VCaP (cell line): ENCODE results near the gene HOXA13.

Source experiments
- H3K27ac ChIP-seq: fragments of 450-650 bp; 2 replicates; pipeline ENCODE4 v1.5.1; 2017
- TF ChIP-seq, protein P1 (sequence below): fragments of 450-650 bp; conservative IDR thresholded peaks from 2 replicates; pipeline ENCODE4 v1.5.1; 2017; ENCODE audit warnings: mild to moderate bottlenecking, moderate library complexity

HOXA13 gene

DNA sequence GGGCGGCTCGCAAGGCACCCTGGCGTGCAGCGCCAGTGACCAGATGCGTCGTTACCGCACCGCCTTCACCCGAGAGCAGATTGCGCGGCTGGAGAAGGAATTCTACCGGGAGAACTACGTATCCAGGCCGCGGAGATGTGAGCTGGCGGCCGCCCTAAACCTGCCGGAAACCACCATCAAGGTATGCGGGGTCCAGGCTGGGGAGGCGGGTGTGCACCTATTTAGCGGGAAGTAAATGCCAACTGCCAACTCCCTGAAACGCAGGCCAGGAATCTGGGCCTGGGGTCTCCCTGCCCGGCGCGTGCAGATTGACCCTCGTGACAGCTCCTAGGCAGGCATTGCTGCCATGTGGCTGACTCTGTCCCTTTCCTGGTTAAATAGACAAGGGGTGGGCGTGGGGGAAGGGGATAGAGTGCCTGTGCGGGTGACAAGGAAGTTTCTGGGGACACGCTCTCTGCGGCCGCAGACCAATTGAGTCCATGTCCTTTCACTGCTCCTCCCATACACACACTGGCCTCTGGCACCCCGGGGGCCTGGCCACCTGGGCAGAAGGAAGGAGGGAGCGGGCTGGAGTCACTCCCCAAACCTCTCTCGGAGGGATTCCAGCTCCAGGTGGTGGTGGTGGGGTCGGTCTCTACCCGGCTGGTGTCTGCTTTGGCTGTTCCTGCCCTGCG, 45.4 kb upstream of the HOXA13 start:
- TF ChIP-seq, protein P1, sequence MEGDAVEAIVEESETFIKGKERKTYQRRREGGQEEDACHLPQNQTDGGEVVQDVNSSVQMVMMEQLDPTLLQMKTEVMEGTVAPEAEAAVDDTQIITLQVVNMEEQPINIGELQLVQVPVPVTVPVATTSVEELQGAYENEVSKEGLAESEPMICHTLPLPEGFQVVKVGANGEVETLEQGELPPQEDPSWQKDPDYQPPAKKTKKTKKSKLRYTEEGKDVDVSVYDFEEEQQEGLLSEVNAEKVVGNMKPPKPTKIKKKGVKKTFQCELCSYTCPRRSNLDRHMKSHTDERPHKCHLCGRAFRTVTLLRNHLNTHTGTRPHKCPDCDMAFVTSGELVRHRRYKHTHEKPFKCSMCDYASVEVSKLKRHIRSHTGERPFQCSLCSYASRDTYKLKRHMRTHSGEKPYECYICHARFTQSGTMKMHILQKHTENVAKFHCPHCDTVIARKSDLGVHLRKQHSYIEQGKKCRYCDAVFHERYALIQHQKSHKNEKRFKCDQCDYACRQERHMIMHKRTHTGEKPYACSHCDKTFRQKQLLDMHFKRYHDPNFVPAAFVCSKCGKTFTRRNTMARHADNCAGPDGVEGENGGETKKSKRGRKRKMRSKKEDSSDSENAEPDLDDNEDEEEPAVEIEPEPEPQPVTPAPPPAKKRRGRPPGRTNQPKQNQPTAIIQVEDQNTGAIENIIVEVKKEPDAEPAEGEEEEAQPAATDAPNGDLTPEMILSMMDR, result no peak
- H3K27ac ChIP-seq, result no peak overlapping the region

DNA sequence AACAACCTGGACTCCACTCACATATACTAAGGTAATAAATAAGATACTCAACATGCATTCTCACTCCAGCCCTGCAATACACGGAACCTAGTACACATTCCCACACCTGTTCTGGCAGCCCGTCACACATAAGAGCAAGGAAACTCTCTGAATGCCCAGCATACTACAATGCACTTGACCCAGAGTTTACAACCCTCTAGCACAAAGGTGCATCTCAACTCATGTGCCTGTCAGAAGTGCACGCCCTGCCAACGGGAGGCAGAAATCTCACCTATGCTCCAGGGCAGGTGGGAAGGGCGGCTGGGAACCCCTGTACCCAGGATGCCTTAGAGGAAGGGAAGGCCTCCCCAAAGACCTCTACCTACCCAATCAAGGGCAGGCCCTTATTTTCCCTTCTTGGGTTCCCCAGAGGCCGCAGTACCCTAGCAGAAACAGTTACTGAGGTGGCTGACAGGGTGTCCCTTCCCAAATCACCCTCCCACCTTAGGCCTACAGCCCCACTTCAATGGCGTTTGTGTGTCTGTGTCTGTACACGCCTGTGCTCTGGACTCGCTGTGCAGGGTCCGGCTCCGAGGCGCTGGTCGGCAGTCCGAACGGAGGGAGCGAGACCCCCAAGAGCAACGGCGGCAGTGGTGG, 44.7 kb upstream of the HOXA13 start:
- H3K27ac ChIP-seq, result no peak overlapping the region
- TF ChIP-seq, protein P1, result no peak

DNA sequence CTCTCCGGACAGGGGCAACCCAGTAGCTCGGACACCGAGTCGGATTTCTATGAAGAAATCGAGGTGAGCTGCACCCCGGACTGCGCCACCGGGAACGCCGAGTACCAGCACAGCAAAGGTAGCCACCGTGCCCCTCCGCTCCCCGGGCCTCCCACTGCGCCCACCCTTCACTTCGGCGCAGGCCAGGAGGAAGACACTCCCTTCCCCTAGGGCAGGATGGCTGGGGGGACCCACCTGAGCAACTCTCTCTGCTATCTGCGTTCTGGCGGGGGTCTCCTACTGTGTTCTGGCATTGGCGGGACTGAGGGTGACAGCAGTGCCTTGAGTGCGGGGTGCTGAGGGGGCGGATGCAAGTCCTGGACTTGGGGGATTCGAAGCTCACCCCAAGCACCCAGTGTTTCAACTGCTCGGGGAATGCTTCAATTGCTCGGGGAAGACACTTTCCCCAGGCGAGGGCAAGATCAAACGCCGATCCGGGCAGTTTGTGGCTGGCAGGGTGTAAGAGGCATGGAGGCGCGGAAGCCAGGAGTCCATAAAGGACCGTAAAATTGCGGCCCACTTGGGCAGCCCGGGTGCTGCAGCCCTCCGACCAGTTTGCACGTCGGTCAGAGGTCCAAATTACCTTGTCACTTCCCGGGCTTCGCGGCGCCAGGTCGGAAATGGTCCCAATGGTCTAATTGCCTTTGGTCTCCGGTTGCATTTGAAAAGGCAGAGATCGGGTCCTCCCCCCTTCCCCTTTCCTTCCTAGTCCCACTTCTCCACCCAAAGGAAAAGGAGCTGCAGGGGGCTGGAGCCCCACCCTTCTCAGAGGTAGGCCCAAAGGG, 43.7 kb upstream of the HOXA13 start:
- peak overlapping the region; percentile 73; the same call in 1 of the 2 replicates for H3K27ac ChIP-seq
- TF ChIP-seq, protein P1, result no peak

DNA sequence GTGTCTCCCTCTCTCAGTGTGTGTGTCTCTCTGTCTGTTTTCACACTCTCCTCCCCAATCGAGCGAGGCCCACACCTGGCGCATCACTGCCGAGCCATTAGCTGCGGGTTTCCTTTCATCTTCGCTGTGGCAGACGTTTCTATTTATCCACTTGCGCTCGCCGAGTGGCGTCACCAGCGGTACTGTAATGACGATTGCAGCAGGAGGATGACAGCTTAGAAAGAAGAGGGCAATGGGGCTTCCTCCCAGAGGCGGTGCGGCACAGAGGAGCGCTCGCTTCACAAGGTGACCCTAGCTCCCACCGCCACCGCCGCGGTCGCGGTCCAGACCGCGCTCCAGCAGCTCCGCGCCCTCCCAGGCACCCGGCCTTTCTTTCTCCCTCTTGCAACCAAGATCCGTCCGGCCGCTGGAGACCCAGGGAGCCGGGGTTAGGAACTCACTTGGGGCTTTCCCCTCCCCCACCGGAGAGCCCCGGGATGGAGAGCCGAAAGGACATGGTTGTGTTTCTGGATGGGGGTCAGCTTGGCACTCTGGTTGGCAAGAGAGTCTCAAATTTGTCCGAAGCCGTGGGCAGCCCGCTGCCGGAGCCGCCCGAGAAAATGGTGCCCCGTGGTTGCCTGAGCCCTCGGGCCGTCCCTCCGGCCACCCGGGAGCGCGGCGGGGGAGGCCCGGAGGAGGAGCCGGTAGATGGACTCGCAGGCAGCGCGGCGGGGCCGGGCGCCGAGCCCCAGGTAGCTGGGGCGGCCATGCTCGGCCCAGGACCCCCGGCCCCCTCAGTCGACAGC, 42.9 kb upstream of the HOXA13 start, which contains the start of gene EVX1:
TSS of gene EVX1 (plus strand) at position 248 of the 785 bp plus-strand sequence. CDS start at position 477, 229 bp downstream.
- TF ChIP-seq, protein P1, result no peak
- peak within 1 kb of the TSS; percentile 73; the same call in 1 of the 2 replicates for H3K27ac ChIP-seq

DNA sequence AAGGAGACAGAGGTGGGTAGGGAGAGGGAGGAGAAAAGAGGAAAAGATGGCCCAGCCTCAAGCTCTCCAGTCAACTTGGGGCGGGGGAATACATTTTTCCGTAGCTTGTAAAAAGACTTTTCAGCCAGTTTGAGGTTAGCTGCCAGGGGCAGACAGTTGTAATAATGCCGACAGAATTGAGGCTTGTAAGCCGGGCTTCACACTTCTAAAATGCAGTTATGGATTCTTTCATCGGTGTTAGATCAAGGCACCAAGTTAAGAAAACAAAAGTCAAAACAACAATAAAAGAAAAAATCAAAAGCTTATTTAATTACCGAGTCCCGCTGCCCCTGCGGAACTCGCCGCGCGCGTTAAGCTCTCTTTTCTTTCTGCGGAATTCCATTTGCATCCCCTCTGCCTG, 42.3 kb upstream of the HOXA13 start:
- TF ChIP-seq, protein P1, result no peak
- H3K27ac ChIP-seq, result peak overlapping the region; percentile 73; the same call in 1 of the 2 replicates

DNA sequence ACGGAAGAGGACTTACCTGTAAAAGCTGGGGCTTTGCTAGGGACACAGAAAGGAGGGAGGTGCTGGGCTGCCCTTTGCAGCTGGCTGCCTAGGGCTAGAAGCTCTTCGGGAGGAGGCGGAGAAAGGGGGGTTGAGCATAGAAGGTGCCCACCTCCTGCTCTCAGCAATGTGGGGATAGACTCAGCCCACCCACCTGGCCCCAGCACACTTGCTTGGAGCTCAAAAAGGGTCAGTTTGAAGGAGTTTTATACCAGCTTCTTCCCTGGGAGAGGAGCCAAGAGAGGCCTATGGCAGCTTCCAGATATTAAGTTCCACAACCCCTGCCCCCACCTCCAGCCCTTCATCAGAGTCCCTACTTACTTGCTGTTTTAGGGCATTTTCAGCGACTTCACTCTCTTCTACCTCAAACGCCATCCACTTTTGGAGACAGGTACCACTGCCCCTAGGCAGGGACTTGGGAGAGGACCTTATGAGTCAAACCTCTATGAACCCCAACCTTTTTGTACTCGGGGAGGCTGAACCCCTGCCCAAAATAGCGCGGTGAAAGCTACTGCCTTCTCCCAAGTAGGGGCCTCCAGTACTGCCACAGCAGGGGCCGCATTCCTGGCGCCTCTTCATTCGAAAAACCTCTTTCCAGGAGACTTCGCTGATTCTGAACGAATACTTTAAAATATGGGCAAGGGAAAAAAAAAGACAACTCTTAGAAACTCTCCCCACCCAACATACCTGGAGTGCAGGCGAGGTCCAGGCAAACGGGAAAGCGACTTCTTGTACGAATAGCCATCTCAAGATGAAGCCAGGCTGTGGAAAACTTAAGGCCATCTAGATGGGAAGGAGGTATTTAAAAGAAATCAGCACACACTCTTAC, 41.5 kb upstream of the HOXA13 start:
- H3K27ac ChIP-seq, result peak overlapping the region; percentile 73; the same call in 1 of the 2 replicates
- TF ChIP-seq, protein P1, result no peak
